K562 (cell line): ENCODE measurements around the gene PUM2. TPM values are rescaled to one million over a fixed set of nuclear protein-coding genes. Genes with fewer than 3 reads are reported as not detected.

Source experiments
- ATAC-seq: fragments of 200-7000 bp; cut with Tn5 transposase; 3 replicates; pipeline ENCODE4 v1.9.1; 2020; ENCODE audit warnings: moderate library complexity
- BruUV-seq: library from RNA; stranded (reverse); fragments of 400-500 nt; replicated peaks from 2 replicates; lab custom pipeline; 2021; lab: Mats Ljungman, UMichigan
- CTCF ChIA-PET: fragments of 300-600 bp; formaldehyde crosslinking; extraction: SDS; loops from one replicate; lab custom pipeline; 2021; ENCODE audit warnings: low intra/inter-chr PET ratio; lab: Yijun Ruan, JAX
- POLR2A ChIA-PET: fragments of 300-600, 350-650 bp; sonication (Branson Sonifier 250); formaldehyde crosslinking; extraction: SDS; loops from one replicate; lab custom pipeline; 2021; ENCODE audit warnings: antibody characterized with exemption, inconsistent platforms; lab: Yijun Ruan, JAX
- DNase-seq, 4 experiments: peaks; one replicate each; pipeline versions ENCODE4 v3.0.0 to v3.0.0-alpha.2; 2011 to 2018; ENCODE audit warnings: low spot score in 3 of 4, mixed read lengths in 3 of 4; ENCODE audit errors: extremely low read depth in 1 of 4
- FAIRE-seq: peaks from 2 replicates; lab custom pipeline; 2011; peaks lifted over from hg19 to GRCh38; lab: Jason Lieb, UNC
- H2AFZ ChIP-seq: 2 replicates; pipeline ENCODE4 v1.6.0; 2011; ENCODE audit warnings: low read depth, low read length, control low read depth, inconsistent platforms
- H3K27ac ChIP-seq: fragments of 200-600 bp; 3 replicates; pipeline ENCODE4 v1.8.0; 2011; ENCODE audit warnings: low read depth, mild to moderate bottlenecking, control low read depth, inconsistent platforms, low read length, moderate library complexity, mixed read lengths; ENCODE audit errors: extremely low read depth
- H3K27me3 ChIP-seq, 2 experiments: fragments of 300-600 bp in 1 of 2; 2 replicates in 1 of 2; 3 replicates in 1 of 2; pipeline versions ENCODE4 v1.6.0 to v1.8.0; 2011; ENCODE audit warnings: inconsistent platforms in 2 of 2, low read length in 2 of 2, mild to moderate bottlenecking in 1 of 2, mixed read lengths in 1 of 2, moderate library complexity in 1 of 2; ENCODE audit not compliant: control insufficient read depth in 2 of 2, insufficient read depth in 2 of 2
- H3K36me3 ChIP-seq: fragments of 300-600 bp; 3 replicates; pipeline ENCODE4 v1.8.0; 2011; ENCODE audit warnings: mild to moderate bottlenecking, low read length, inconsistent platforms; ENCODE audit not compliant: control insufficient read depth, insufficient read depth
- H3K4me1 ChIP-seq, 2 experiments: fragments of 200-600 bp in 1 of 2; replicated peaks in 1 of 2; 2 replicates in 1 of 2; 3 replicates in 1 of 2; pipeline versions ENCODE4 v1.5.1 to v1.8.0; 2011; ENCODE audit warnings: inconsistent platforms in 2 of 2, low read length in 2 of 2, mild to moderate bottlenecking in 1 of 2, mixed read lengths in 1 of 2, moderate library complexity in 1 of 2; ENCODE audit not compliant: control insufficient read depth in 2 of 2, insufficient read depth in 2 of 2
- H3K4me2 ChIP-seq: 2 replicates; pipeline ENCODE4 v1.6.1; 2011; ENCODE audit warnings: low read length, control low read depth, inconsistent platforms, mixed read lengths; ENCODE audit not compliant: insufficient read depth
- H3K4me3 ChIP-seq: fragments of 200-600 bp; sonication (generic), shearing (Covaris generic); 2 replicates; pipeline ENCODE4 v1.5.1; 2016; ENCODE audit warnings: control low read depth, inconsistent platforms
- H3K79me2 ChIP-seq: fragments of 200-600 bp; 3 replicates; pipeline ENCODE4 v1.8.0; 2011; ENCODE audit warnings: low read length, inconsistent platforms; ENCODE audit not compliant: control insufficient read depth, insufficient read depth
- H3K9ac ChIP-seq, 2 experiments: 2 replicates each; pipeline versions ENCODE4 v1.6.0 to v1.6.1; 2011; ENCODE audit warnings: low read depth in 2 of 2, low read length in 2 of 2, control low read depth in 1 of 2, inconsistent platforms in 1 of 2, mild to moderate bottlenecking in 1 of 2, mixed read lengths in 1 of 2; ENCODE audit not compliant: insufficient read depth in 1 of 2
- H3K9me1 ChIP-seq: one replicate; pipeline ENCODE4 v1.6.0; 2011; ENCODE audit warnings: inconsistent platforms, mild to moderate bottlenecking, low read length, moderate library complexity; ENCODE audit not compliant: control insufficient read depth, insufficient read depth
- H3K9me3 ChIP-seq: replicated peaks from 2 replicates; pipeline ENCODE4 v1.5.1; 2011; ENCODE audit warnings: low read depth, low read length, inconsistent platforms; ENCODE audit not compliant: control insufficient read depth, insufficient read depth
- H4K20me1 ChIP-seq: replicated peaks from 2 replicates; pipeline ENCODE4 v1.6.1; 2011; ENCODE audit warnings: low read length, inconsistent platforms, mixed read lengths; ENCODE audit not compliant: control insufficient read depth, insufficient read depth
- AFF4 ChIP-seq: sonication (generic); formaldehyde crosslinking; IDR thresholded peaks from 2 replicates; pipeline ENCODE4 v1.8.0; 2023; ENCODE audit warnings: mild to moderate bottlenecking, missing genetic modification reagents
- FOXJ2 ChIP-seq: fragments of 200-800 bp; sonication (Bioruptor generic); IDR thresholded peaks from 2 replicates; pipeline ENCODE4 v1.6.1; 2016; ENCODE audit warnings: missing genetic modification characterization, missing compliant biosample characterization
- GTF2A2 ChIP-seq: IDR thresholded peaks from 2 replicates; pipeline ENCODE4 v1.6.1; 2016; ENCODE audit warnings: mild to moderate bottlenecking, missing genetic modification characterization, missing compliant biosample characterization
- KAT2B ChIP-seq: IDR thresholded peaks from one replicate; pipeline ENCODE4 v1.6.1; 2012; ENCODE audit warnings: low read depth, mild to moderate bottlenecking, control low read depth, inconsistent platforms, low read length, moderate library complexity
- KHSRP ChIP-seq: fragments of 450-650 bp; IDR thresholded peaks from 2 replicates; pipeline ENCODE4 v1.6.1; 2017
- MAFF ChIP-seq: IDR thresholded peaks from 2 replicates; pipeline ENCODE4 v1.6.1; 2012; ENCODE audit warnings: low read length, improper control_type of control experiment
- RFX1 ChIP-seq: fragments of 450-650 bp; IDR thresholded peaks from 2 replicates; pipeline ENCODE4 v1.6.1; 2016; ENCODE audit warnings: mild to moderate bottlenecking, moderate library complexity
- SLC30A9 ChIP-seq: fragments of 250-450 bp; sonication (Bioruptor Pico); IDR thresholded peaks from 2 replicates; pipeline ENCODE4 v1.8.0; 2022; ENCODE audit warnings: mild to moderate bottlenecking, moderate library complexity
- TOE1 ChIP-seq, 2 experiments: fragments of 450-650 bp in 1 of 2; sonication (generic) in 1 of 2; formaldehyde crosslinking in 1 of 2; IDR thresholded peaks; 2 replicates each; pipeline versions ENCODE4 v1.7.1 to v1.8.0; 2016 to 2022; ENCODE audit warnings: borderline replicate concordance in 2 of 2, mild to moderate bottlenecking in 2 of 2, antibody characterized with exemption in 1 of 2, inconsistent platforms in 1 of 2, low read depth in 1 of 2, missing genetic modification reagents in 1 of 2, moderate library complexity in 1 of 2
- VEZF1 ChIP-seq: fragments of 200-800 bp; sonication (Bioruptor generic); IDR thresholded peaks from 2 replicates; pipeline ENCODE4 v1.6.1; 2017; ENCODE audit warnings: missing genetic modification characterization, missing compliant biosample characterization
- YY1 ChIP-seq, 3 experiments: IDR thresholded peaks; 2 replicates each; pipeline ENCODE4 v1.6.1; 2011; ENCODE audit warnings: low read length in 2 of 3, mild to moderate bottlenecking in 2 of 3, moderate library complexity in 2 of 3, borderline replicate concordance in 1 of 3, control low read depth in 1 of 3, low read depth in 1 of 3; ENCODE audit not compliant: insufficient read depth in 3 of 3, insufficient replicate concordance in 2 of 3, control insufficient read depth in 1 of 3, insufficient read length in 1 of 3; ENCODE audit errors: extremely low read depth in 1 of 3
- ZBTB33 ChIP-seq: sonication (generic); formaldehyde crosslinking; IDR thresholded peaks from 2 replicates; pipeline ENCODE4 v1.8.1; 2023; ENCODE audit warnings: mild to moderate bottlenecking, missing genetic modification reagents
- ZNF785 ChIP-seq: fragments of 250-450 bp; sonication (Bioruptor Pico); IDR thresholded peaks from 2 replicates; pipeline ENCODE4 v1.4.0; 2020; ENCODE audit warnings: mild to moderate bottlenecking
- WGBS: fragments of 100-300 bp; shearing (Covaris generic); methylation state at CpG from one replicate; pipeline ENCODE4 v1.1.6; 2016; ENCODE audit warnings: low coverage, mixed read lengths; ENCODE audit not compliant: insufficient coverage; ENCODE audit errors: missing lambda C conversion rate; 5-methylcytosine and 5-hydroxymethylcytosine counted together
- in situ Hi-C: fragments of 300-500 bp; cut with MboI; formaldehyde crosslinking; loops from 4 replicates; pipeline ENCODE4 v1.15.0; 2018; ENCODE audit warnings: inconsistent platforms, mixed read lengths
- intact Hi-C: fragments of 100-400 bp; cut with micrococcal nuclease; formaldehyde crosslinking; loops from 2 replicates; pipeline ENCODE4 v1.14.2; 2022
- polyA plus RNA-seq, 8 experiments: library from polyadenylated mRNA; depleted of rRNA in 4 of 8; stranded (reverse) in 5 of 8; unstranded in 3 of 8; fragments of >200 nt; fragmentation: Nextera tagmentation in 2 of 8; fragmentation: Illumina TruSeq in 1 of 8; extraction: Ambion mirVana in 2 of 8; extraction: Trizol in 1 of 8; gene quantifications; 2 replicates each; pipeline versions ENCODE4 v1.2.1 to v1.2.3, GENCODE V29; 2011 to 2014; ENCODE audit warnings: inconsistent platforms in 1 of 8, missing spikeins in 1 of 8
- total RNA-seq, 7 experiments: library from RNA; depleted of rRNA in 6 of 7; stranded (reverse); fragments of >200 nt in 6 of 7; fragmentation: Illumina TruSeq in 2 of 7; extraction: Trizol in 2 of 7; gene quantifications; 2 replicates each; pipeline versions ENCODE4 v1.2.1 to v1.2.3, GENCODE V29; 2011 to 2021; ENCODE audit warnings: low replicate concordance in 1 of 7

PUM2 gene
- total and polyA plus RNA-seq, 9 of the 15 experiments (the other 6 are each of a cell fraction or from before 2014, with no cell fraction given) = 13.4 to 61.9 (median 28.3) TPM

- H3K36me3 ChIP-seq = no peaks in the 10 kb centered on the region
- CTCF ChIA-PET = no interaction called here
- ATAC-seq (no peak), DNase-seq (no peak), FAIRE-seq (no peak)
- no peak overlapping the region for H3K4me3 ChIP-seq
- intact Hi-C loops (no loop called here), in situ Hi-C loops (no loop called here)
- peaks cover 2% of the 10 kb centered on the region; the same call in 1 of the 2 replicates for H3K9me3 ChIP-seq
- no peaks in the 10 kb centered on the region for H4K20me1 ChIP-seq
- H3K9ac ChIP-seq = no peak overlapping the region
- H2AFZ ChIP-seq = no peak overlapping the region
- H3K9me1 ChIP-seq = no peaks in the 10 kb centered on the region
- H3K79me2 ChIP-seq = no peaks in the 10 kb centered on the region
- H3K27me3 ChIP-seq = peaks cover 10 to 16% of the 10 kb centered on the region in 2 experiments; a peak in 3 of 5 replicates
- WGBS = 0% methylated on average over 3 of the region's 3 CpGs
- no peak overlapping the region for H3K4me2 ChIP-seq
- POLR2A ChIA-PET = interaction anchor here (0.6 to 1.4 kb wide), 3 partner anchors 8 to 43 kb away, joined by 3 read pairs; no protein-coding TSS in a partner anchor
- H3K27ac ChIP-seq = no peak overlapping the region
- no peaks in the 10 kb centered on the region for H3K4me1 ChIP-seq
- BruUV-seq = no TSS peak
- no peak for TF ChIP-seq FOXJ2 (tag)
- no peak for TF ChIP-seq MAFF
- no peak for TF ChIP-seq AFF4 (CRISPR knock-in tag)
- TF ChIP-seq ZNF785 (CRISPR knock-in tag) = no peak
- no peak for TF ChIP-seq YY1 (IDR thresholded peaks at IDR 0.05; ENCODE audit: borderline replicate concordance in 1 of 3, control insufficient read depth in 1 of 3, extremely low read depth in 1 of 3, insufficient read depth in 3 of 3, insufficient read length in 1 of 3, insufficient replicate concordance in 2 of 3, low read depth in 1 of 3, low read length in 2 of 3)
- no peak for TF ChIP-seq RFX1
- no peak for TF ChIP-seq GTF2A2 (tag)
- no peak for TF ChIP-seq KHSRP
- no peak for TF ChIP-seq TOE1 (IDR thresholded peaks at IDR 0.05; ENCODE audit: borderline replicate concordance)
- no peak for TF ChIP-seq TOE1 (CRISPR knock-in tag; IDR thresholded peaks at IDR 0.05; ENCODE audit: borderline replicate concordance, low read depth)
- TF ChIP-seq KAT2B = no peak
- TF ChIP-seq VEZF1 = no peak
- TF ChIP-seq ZBTB33 (CRISPR knock-in tag) = no peak
- TF ChIP-seq SLC30A9 (CRISPR knock-in tag) = no peak
Observed at GRCh38 chr2:20368706-20369105, 18.1 kb upstream of the PUM2 start.
